ENCODE data around the gene C1QTNF9. TPM values are rescaled to one million over a fixed set of nuclear protein-coding genes. Genes with fewer than 3 reads are reported as not detected.

The C1QTNF9 gene
- total RNA-seq, 1 experiment from 2014 or later: not detected

DNA sequence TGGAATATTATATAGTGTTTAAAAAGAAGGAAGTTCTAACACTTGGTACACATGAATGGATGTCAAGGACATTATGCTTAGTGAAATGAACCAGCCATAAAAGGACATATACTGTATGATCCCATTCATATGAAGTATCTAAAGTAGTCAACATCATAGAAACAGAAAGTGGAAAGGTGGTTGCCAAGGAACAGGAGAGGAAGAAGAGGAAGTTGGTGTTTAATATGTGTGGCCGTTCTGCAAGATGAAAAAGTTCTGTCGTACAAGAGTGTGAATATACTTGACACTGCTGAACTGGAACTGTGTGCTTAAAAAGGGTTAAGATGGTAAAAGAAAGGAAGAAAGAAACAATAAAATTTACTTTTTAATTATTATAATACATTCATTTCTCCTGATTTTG lies 33.1 kb upstream of the C1QTNF9 start:
- H3K4me3 ChIP-seq (ENCODE audit: low read depth, low read length): no peak overlapping the region
- Mint-ChIP-seq H3K27ac (ENCODE audit: unreplicated experiment) (no peak overlapping the region), H3K4me1 (ENCODE audit: low read depth, unreplicated experiment) (peaks cover 5% of the 10 kb centered on the region), H3K9me3 (ENCODE audit: unreplicated experiment) (no peaks in the 10 kb centered on the region), H3K4me3 (ENCODE audit: unreplicated experiment) (no peak overlapping the region), H3K36me3 (ENCODE audit: insufficient read depth, unreplicated experiment) (no peaks in the 10 kb centered on the region), H3K27me3 (ENCODE audit: insufficient read depth, unreplicated experiment) (no peaks in the 10 kb centered on the region)
- H3K9me3 ChIP-seq: no peaks in the 10 kb centered on the region
- no TSS peak for BruUV-seq (replicated peaks)
- CTCF ChIA-PET: no interaction called here
- H3K36me3 ChIP-seq (ENCODE audit: control insufficient read depth, insufficient read depth, low read length): no peaks in the 10 kb centered on the region; the same call in 1 of the 2 replicates
- POLR2A ChIA-PET: no interaction called here
- intact Hi-C loops (cut with micrococcal nuclease; ENCODE audit: unreplicated experiment): no loop called here
- TF ChIP-seq, protein P1, sequence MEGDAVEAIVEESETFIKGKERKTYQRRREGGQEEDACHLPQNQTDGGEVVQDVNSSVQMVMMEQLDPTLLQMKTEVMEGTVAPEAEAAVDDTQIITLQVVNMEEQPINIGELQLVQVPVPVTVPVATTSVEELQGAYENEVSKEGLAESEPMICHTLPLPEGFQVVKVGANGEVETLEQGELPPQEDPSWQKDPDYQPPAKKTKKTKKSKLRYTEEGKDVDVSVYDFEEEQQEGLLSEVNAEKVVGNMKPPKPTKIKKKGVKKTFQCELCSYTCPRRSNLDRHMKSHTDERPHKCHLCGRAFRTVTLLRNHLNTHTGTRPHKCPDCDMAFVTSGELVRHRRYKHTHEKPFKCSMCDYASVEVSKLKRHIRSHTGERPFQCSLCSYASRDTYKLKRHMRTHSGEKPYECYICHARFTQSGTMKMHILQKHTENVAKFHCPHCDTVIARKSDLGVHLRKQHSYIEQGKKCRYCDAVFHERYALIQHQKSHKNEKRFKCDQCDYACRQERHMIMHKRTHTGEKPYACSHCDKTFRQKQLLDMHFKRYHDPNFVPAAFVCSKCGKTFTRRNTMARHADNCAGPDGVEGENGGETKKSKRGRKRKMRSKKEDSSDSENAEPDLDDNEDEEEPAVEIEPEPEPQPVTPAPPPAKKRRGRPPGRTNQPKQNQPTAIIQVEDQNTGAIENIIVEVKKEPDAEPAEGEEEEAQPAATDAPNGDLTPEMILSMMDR (IDR thresholded peaks at IDR 0.05; ENCODE audit: insufficient read depth in 1 of 2, low read depth in 1 of 2, low read length in 1 of 2, severe bottlenecking in 1 of 2, unreplicated experiment in 1 of 2): no peak
- no peaks in the 10 kb centered on the region for H3K27me3 ChIP-seq (replicated peaks; ENCODE audit: control insufficient read depth, insufficient read depth, low read length)
- H3K4me1 ChIP-seq: peaks cover 9% of the 10 kb centered on the region
- DNase-seq: no peak

DNA sequence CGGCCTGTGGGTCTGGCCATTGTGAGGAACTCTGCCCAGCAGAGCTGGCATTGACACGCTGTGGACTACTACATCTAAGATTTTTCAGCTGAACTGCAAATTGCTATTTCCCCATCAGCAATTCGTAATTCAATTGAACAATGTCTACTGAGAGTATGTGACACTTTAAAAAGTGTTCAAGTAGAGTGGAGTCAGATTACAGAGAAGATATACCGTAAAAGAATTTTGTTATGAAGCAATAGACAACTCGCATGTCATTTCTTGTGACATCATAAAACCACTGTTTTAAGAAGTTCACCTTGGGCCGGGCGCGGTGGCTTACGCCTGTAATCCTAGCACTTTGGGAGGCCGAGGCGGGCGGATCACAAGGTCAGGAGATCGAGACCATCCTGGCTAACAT lies 32.5 kb upstream of the C1QTNF9 start:
- no peak overlapping the region for H3K4me3 ChIP-seq (ENCODE audit: low read depth, low read length)
- TF ChIP-seq, protein P1 (IDR thresholded peaks at IDR 0.05; ENCODE audit: insufficient read depth in 1 of 2, low read depth in 1 of 2, low read length in 1 of 2, severe bottlenecking in 1 of 2, unreplicated experiment in 1 of 2): no peak
- no peak overlapping the region for H3K27ac Mint-ChIP-seq (ENCODE audit: unreplicated experiment)
- no peak for DNase-seq
- CTCF ChIA-PET: no interaction called here
- no peaks in the 10 kb centered on the region for H3K4me1 Mint-ChIP-seq (ENCODE audit: low read depth, unreplicated experiment)
- POLR2A ChIA-PET: no interaction called here
- no peaks in the 10 kb centered on the region; the same call in 1 of the 2 replicates for H3K36me3 ChIP-seq (ENCODE audit: control insufficient read depth, insufficient read depth, low read length)
- H3K9me3 ChIP-seq: no peaks in the 10 kb centered on the region
- H3K27me3 Mint-ChIP-seq (ENCODE audit: insufficient read depth, unreplicated experiment): no peaks in the 10 kb centered on the region
- peaks cover 4% of the 10 kb centered on the region for H3K4me1 ChIP-seq
- H3K4me3 Mint-ChIP-seq (ENCODE audit: unreplicated experiment): no peak overlapping the region
- intact Hi-C loops (cut with micrococcal nuclease; ENCODE audit: unreplicated experiment): no loop called here
- no peaks in the 10 kb centered on the region for H3K27me3 ChIP-seq (replicated peaks; ENCODE audit: control insufficient read depth, insufficient read depth, low read length)
- H3K9me3 Mint-ChIP-seq (ENCODE audit: unreplicated experiment): no peaks in the 10 kb centered on the region
- BruUV-seq (replicated peaks): no TSS peak
- H3K36me3 Mint-ChIP-seq (ENCODE audit: insufficient read depth, unreplicated experiment): no peaks in the 10 kb centered on the region

DNA sequence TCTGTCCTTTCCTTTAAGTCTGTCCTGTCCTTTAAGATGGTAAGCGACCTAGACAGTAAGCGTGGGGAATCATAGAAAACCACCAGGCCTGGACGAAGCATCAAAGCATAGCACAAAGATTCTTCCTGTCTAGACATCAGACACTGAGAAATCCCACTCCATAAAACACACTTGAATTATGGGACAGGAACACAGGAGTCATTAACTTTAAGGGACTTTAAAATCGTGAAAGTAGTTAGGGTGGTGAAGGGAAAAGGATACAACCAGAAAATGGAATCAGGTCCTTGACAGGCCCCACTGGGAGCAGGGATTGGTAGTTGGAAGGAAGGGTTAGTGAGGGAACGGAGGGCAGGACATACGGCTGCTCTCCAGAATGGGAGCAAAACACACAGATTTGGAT lies 31.6 kb upstream of the C1QTNF9 start:
- POLR2A ChIA-PET: no interaction called here
- no peaks in the 10 kb centered on the region for H3K9me3 ChIP-seq
- no TSS peak for BruUV-seq (replicated peaks)
- TF ChIP-seq, protein P1 (IDR thresholded peaks at IDR 0.05; ENCODE audit: insufficient read depth in 1 of 2, low read depth in 1 of 2, low read length in 1 of 2, severe bottlenecking in 1 of 2, unreplicated experiment in 1 of 2): no peak
- Mint-ChIP-seq H3K9me3 (ENCODE audit: unreplicated experiment) (no peaks in the 10 kb centered on the region), H3K27ac (ENCODE audit: unreplicated experiment) (no peak overlapping the region), H3K36me3 (ENCODE audit: insufficient read depth, unreplicated experiment) (no peaks in the 10 kb centered on the region), H3K27me3 (ENCODE audit: insufficient read depth, unreplicated experiment) (no peaks in the 10 kb centered on the region), H3K4me1 (ENCODE audit: low read depth, unreplicated experiment) (no peaks in the 10 kb centered on the region), H3K4me3 (ENCODE audit: unreplicated experiment) (no peak overlapping the region)
- H3K36me3 ChIP-seq (ENCODE audit: control insufficient read depth, insufficient read depth, low read length): no peaks in the 10 kb centered on the region; the same call in 1 of the 2 replicates
- no peaks in the 10 kb centered on the region for H3K27me3 ChIP-seq (replicated peaks; ENCODE audit: control insufficient read depth, insufficient read depth, low read length)
- H3K4me3 ChIP-seq (ENCODE audit: low read depth, low read length): no peak overlapping the region
- DNase-seq: no peak
- CTCF ChIA-PET: no interaction called here
- no peaks in the 10 kb centered on the region for H3K4me1 ChIP-seq
- intact Hi-C loops (cut with micrococcal nuclease; ENCODE audit: unreplicated experiment): no loop called here
